WTC11 (cell line): Measurements from ENCODE around the gene TMEM94. TPM values are rescaled to one million over a fixed set of nuclear protein-coding genes. Genes with fewer than 3 reads are reported as not detected.
A peak's percentile ranks its signal among the peaks of the same experiment; 100 is the strongest.

Experiments
- ATAC-seq: fragments of 200-7000 bp; cut with Tn5 transposase; 2 replicates; pipeline ENCODE4 v1.10.0; 2021; ENCODE audit warnings: mild to moderate bottlenecking, moderate library complexity
- CTCF ChIA-PET: fragments of 300-600 bp; sonication (Branson Sonifier 250); formaldehyde crosslinking; loops from one replicate; lab custom pipeline; 2021; ENCODE audit warnings: antibody characterized with exemption; lab: Charles Lee
- POLR2A ChIA-PET: fragments of 350-600 bp; sonication (Branson Sonifier 250); formaldehyde crosslinking; loops from one replicate; lab custom pipeline; 2021; ENCODE audit warnings: antibody characterized with exemption; lab: Charles Lee
- DNase-seq: peaks from one replicate; pipeline ENCODE4 v3.0.0; 2021; ENCODE audit warnings: low spot score
- H3K27ac Mint-ChIP-seq: 2 replicates; pipeline ENCODE4 v1.8.0; 2021; ENCODE audit warnings: mixed read lengths
- H3K27me3 Mint-ChIP-seq: 2 replicates; pipeline ENCODE4 v1.8.0; 2021; ENCODE audit warnings: low read depth, mild to moderate bottlenecking, moderate library complexity, mixed read lengths
- H3K36me3 Mint-ChIP-seq: 2 replicates; pipeline ENCODE4 v1.8.0; 2021; ENCODE audit warnings: mixed read lengths
- H3K4me1 Mint-ChIP-seq: 2 replicates; pipeline ENCODE4 v1.8.0; 2022; ENCODE audit warnings: mixed read lengths
- H3K4me3 Mint-ChIP-seq: 2 replicates; pipeline ENCODE4 v1.8.0; 2021; ENCODE audit warnings: mild to moderate bottlenecking, moderate library complexity, mixed read lengths
- H3K9me3 Mint-ChIP-seq: 2 replicates; pipeline ENCODE4 v1.8.0; 2021; ENCODE audit warnings: mixed read lengths
- ARID4B ChIP-seq: sonication (generic); formaldehyde crosslinking; IDR thresholded peaks from 2 replicates; pipeline ENCODE4 v1.8.0; 2023; ENCODE audit warnings: missing genetic modification reagents, mild to moderate bottlenecking, borderline replicate concordance
- ATF3 ChIP-seq: sonication (generic); formaldehyde crosslinking; conservative IDR thresholded peaks from 2 replicates; pipeline ENCODE4 v1.8.1; 2022; ENCODE audit warnings: mild to moderate bottlenecking, missing genetic modification reagents
- E2F4 ChIP-seq: sonication (generic); formaldehyde crosslinking; IDR thresholded peaks from 2 replicates; pipeline ENCODE4 v1.8.1; 2022; ENCODE audit warnings: low read depth, mild to moderate bottlenecking, moderate library complexity, missing genetic modification reagents, borderline replicate concordance
- ESRRA ChIP-seq: sonication (generic); formaldehyde crosslinking; IDR thresholded peaks from 2 replicates; pipeline ENCODE4 v1.8.1; 2022; ENCODE audit warnings: mild to moderate bottlenecking, missing genetic modification reagents, borderline replicate concordance
- FOXK1 ChIP-seq: sonication (generic); formaldehyde crosslinking; IDR thresholded peaks from 2 replicates; pipeline ENCODE4 v1.8.0; 2022; ENCODE audit warnings: mild to moderate bottlenecking, moderate library complexity, missing genetic modification reagents
- GTF2I ChIP-seq: fragments of 250-450 bp; sonication (Bioruptor Pico); conservative IDR thresholded peaks from 2 replicates; pipeline ENCODE4 v1.4.0; 2021; ENCODE audit warnings: mild to moderate bottlenecking
- IRF2 ChIP-seq: sonication (generic); formaldehyde crosslinking; IDR thresholded peaks from 2 replicates; pipeline ENCODE4 v1.8.0; 2022; ENCODE audit warnings: low read depth, missing genetic modification reagents, borderline replicate concordance
- NFE2L1 ChIP-seq: sonication (generic); formaldehyde crosslinking; IDR thresholded peaks from 2 replicates; pipeline ENCODE4 v1.8.1; 2023; ENCODE audit warnings: missing genetic modification reagents
- NR1H2 ChIP-seq: sonication (generic); formaldehyde crosslinking; IDR thresholded peaks from 2 replicates; pipeline ENCODE4 v1.9.0; 2021; ENCODE audit warnings: mild to moderate bottlenecking, moderate library complexity, missing genetic modification reagents
- RELA ChIP-seq: sonication (generic); formaldehyde crosslinking; IDR thresholded peaks from 2 replicates; pipeline ENCODE4 v1.8.1; 2022; ENCODE audit warnings: missing genetic modification reagents, mild to moderate bottlenecking, borderline replicate concordance
- TP53 ChIP-seq: sonication (generic); formaldehyde crosslinking; IDR thresholded peaks from 2 replicates; pipeline ENCODE4 v1.8.1; 2023; ENCODE audit warnings: mild to moderate bottlenecking, missing genetic modification reagents
- ZNF138 ChIP-seq: sonication (generic); formaldehyde crosslinking; conservative IDR thresholded peaks from 2 replicates; pipeline ENCODE4 v1.8.1; 2022; ENCODE audit warnings: mild to moderate bottlenecking, moderate library complexity, missing genetic modification reagents
- ZNF219 ChIP-seq: sonication (generic); formaldehyde crosslinking; IDR thresholded peaks from 2 replicates; pipeline ENCODE4 v1.8.0; 2023; ENCODE audit warnings: missing genetic modification reagents, mild to moderate bottlenecking, borderline replicate concordance
- total RNA-seq: library from RNA; stranded (reverse); gene quantifications from 3 replicates; pipeline ENCODE4 v1.2.3, GENCODE V29; 2021
- TF ChIP-seq, protein P1 (sequence below): fragments of 250-450 bp; sonication (Bioruptor Pico); IDR thresholded peaks from 2 replicates; pipeline ENCODE4 v1.8.0; 2021; ENCODE audit warnings: mild to moderate bottlenecking
- TF ChIP-seq, protein P2 (sequence below): sonication (generic); formaldehyde crosslinking; IDR thresholded peaks from 2 replicates; pipeline ENCODE4 v1.8.0; 2022; ENCODE audit warnings: mild to moderate bottlenecking, missing genetic modification reagents
- TF ChIP-seq, protein P3 (sequence below): fragments of 250-450 bp; sonication (Bioruptor Pico); conservative IDR thresholded peaks from 2 replicates; pipeline ENCODE4 v1.9.0; 2021; ENCODE audit warnings: mild to moderate bottlenecking
- TF ChIP-seq, protein P4 (sequence below): sonication (generic); formaldehyde crosslinking; IDR thresholded peaks from 2 replicates; pipeline ENCODE4 v1.8.1; 2023; ENCODE audit warnings: mild to moderate bottlenecking, missing genetic modification reagents
- TF ChIP-seq, protein P5 (sequence below): sonication (generic); formaldehyde crosslinking; conservative IDR thresholded peaks from 2 replicates; pipeline ENCODE4 v1.8.1; 2023; ENCODE audit warnings: mild to moderate bottlenecking, low read depth, missing genetic modification reagents, moderate library complexity
- TF ChIP-seq, protein P6 (sequence below): sonication (generic); formaldehyde crosslinking; IDR thresholded peaks from 2 replicates; pipeline ENCODE4 v1.8.0; 2022; ENCODE audit warnings: mild to moderate bottlenecking, missing genetic modification reagents

The TMEM94 gene
- total RNA-seq, 1 experiment from 2014 or later: 76.9 TPM

DNA sequence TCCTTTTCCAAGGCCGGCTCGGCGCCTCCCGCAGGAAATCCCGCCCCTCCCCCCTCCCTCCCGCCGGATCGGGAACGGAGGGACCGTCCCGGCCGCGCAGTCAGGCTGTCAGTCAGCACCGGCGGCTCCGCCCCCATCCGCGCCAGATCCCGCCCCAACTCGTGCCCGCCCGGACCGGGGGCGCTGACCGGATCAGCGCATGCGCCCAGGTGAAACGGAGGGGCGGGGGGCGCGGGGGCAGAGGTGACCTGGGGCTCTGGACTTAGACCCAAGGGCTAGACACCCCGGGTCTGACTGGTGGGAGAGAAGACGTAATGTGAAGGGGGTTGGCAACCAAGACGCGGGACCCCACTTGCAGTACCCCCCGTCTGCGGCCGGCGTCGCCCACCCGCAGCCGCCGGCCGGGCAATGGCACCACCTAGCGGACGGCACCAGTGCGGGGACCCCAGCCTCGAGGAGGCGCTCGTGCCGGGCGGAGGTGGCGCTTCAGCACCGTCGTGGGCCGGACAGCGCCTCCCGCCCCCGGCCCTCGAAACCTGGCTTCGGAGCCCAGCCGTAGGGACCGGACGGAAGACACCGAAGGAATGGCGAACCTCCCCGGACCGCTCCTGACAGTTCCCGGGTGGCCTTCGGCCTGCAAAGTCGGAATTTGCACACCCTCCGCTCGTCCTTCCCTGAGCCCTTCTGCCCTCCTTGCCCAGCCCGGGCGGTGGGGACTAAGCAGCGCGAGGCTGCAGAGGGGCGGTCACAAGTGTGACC is 59.2 kb downstream of the TMEM94 start, which contains the start of gene CASKIN2:
Gene CASKIN2 (minus strand): TSS at position 42 of the 759 bp plus-strand sequence. CDS start 1,733 bp downstream, outside the sequence.
- peak within 1 kb of the TSS; percentile 80 for H3K4me3 Mint-ChIP-seq
- H3K9me3 Mint-ChIP-seq: no peaks in the 10 kb centered on the region
- peak; percentile 76 for ATAC-seq
- peaks cover 20% of the 10 kb centered on the region for H3K4me1 Mint-ChIP-seq
- H3K27ac Mint-ChIP-seq: no peak within 1 kb of the TSS
- H3K36me3 Mint-ChIP-seq: peaks cover 25% of the 10 kb centered on the region
- POLR2A ChIA-PET: interaction anchor here (1.1 to 1.4 kb wide), 2 partner anchors 9 to 34 kb away, joined by 3 to 5 read pairs; partner anchors contain the start of gene LLGL2
- no peaks in the 10 kb centered on the region for H3K27me3 Mint-ChIP-seq
- CTCF ChIA-PET: interaction anchor here (0.8 to 2.2 kb wide), 25 partner anchors 10 to 275 kb away, joined by 3 to 65 read pairs (median 6); partner anchors contain the start of genes GALK1, GGA3, LLGL2 and MIF4GD
- peak; percentile 98 for DNase-seq
- TF ChIP-seq GTF2I (CRISPR knock-in tag) (no peak), E2F4 (peak; percentile 41; the same call in 1 of the 2 replicates), NR1H2 (CRISPR knock-in tag) (peak; percentile 82; the same call in 1 of the 2 replicates), ZNF138 (CRISPR knock-in tag) (no peak), ATF3 (peak; percentile 72; the same call in 1 of the 2 replicates), TP53 (CRISPR knock-in tag) (peak; percentile 87; the same call in 1 of the 2 replicates), ARID4B (CRISPR knock-in tag) (peak; percentile 98), ESRRA (CRISPR knock-in tag) (peak; percentile 89), ZNF219 (0 out of 2 replicates have a peak, but pooled peaks have one; percentile 82), FOXK1 (CRISPR knock-in tag) (peak; percentile 90), IRF2 (CRISPR knock-in tag) (peak; percentile 68; the same call in 1 of the 2 replicates), NFE2L1 (CRISPR knock-in tag) (peak; percentile 74), RELA (CRISPR knock-in tag) (peak; percentile 87; the same call in 1 of the 2 replicates)
- TF ChIP-seq, protein P1, sequence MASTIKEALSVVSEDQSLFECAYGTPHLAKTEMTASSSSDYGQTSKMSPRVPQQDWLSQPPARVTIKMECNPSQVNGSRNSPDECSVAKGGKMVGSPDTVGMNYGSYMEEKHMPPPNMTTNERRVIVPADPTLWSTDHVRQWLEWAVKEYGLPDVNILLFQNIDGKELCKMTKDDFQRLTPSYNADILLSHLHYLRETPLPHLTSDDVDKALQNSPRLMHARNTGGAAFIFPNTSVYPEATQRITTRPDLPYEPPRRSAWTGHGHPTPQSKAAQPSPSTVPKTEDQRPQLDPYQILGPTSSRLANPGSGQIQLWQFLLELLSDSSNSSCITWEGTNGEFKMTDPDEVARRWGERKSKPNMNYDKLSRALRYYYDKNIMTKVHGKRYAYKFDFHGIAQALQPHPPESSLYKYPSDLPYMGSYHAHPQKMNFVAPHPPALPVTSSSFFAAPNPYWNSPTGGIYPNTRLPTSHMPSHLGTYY (CRISPR knock-in tag): no peak
- TF ChIP-seq, protein P2, sequence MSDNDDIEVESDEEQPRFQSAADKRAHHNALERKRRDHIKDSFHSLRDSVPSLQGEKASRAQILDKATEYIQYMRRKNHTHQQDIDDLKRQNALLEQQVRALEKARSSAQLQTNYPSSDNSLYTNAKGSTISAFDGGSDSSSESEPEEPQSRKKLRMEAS: peak; percentile 88
- TF ChIP-seq, protein P3, sequence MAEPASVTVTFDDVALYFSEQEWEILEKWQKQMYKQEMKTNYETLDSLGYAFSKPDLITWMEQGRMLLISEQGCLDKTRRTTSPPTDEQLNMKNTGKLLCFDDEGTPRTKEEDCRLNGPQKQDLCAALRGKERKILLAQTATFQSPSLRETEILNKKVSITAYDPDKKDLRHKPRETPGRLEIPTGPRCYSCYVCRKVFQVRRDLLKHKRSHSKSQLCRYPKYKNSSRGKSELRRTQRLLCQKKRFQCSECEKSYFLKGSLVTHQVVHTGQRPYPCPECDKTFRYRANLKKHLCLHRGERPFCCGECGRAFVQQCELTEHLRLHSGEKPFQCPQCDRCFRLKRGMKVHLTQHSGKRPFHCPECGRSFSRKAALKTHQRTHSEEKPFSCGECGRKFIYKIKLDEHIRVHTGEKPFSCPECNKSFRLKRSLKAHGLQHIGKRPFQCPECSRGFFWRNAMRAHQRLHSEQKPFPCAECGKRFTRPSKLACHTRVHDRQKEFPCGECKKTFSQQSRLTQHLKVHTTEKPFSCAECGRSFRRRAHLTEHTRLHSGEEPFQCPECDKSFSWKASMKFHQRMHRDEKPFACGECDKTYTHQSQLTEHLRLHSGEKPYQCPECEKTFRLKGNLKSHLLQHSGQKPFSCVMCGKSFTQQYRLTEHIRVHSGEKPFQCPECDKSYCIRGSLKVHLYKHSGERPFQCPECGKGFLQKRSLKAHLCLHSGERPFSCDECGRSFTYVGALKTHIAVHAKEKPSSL (CRISPR knock-in tag): no peak
- TF ChIP-seq, protein P4, sequence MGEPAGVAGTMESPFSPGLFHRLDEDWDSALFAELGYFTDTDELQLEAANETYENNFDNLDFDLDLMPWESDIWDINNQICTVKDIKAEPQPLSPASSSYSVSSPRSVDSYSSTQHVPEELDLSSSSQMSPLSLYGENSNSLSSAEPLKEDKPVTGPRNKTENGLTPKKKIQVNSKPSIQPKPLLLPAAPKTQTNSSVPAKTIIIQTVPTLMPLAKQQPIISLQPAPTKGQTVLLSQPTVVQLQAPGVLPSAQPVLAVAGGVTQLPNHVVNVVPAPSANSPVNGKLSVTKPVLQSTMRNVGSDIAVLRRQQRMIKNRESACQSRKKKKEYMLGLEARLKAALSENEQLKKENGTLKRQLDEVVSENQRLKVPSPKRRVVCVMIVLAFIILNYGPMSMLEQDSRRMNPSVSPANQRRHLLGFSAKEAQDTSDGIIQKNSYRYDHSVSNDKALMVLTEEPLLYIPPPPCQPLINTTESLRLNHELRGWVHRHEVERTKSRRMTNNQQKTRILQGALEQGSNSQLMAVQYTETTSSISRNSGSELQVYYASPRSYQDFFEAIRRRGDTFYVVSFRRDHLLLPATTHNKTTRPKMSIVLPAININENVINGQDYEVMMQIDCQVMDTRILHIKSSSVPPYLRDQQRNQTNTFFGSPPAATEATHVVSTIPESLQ (CRISPR knock-in tag): peak; percentile 75
- TF ChIP-seq, protein P5, sequence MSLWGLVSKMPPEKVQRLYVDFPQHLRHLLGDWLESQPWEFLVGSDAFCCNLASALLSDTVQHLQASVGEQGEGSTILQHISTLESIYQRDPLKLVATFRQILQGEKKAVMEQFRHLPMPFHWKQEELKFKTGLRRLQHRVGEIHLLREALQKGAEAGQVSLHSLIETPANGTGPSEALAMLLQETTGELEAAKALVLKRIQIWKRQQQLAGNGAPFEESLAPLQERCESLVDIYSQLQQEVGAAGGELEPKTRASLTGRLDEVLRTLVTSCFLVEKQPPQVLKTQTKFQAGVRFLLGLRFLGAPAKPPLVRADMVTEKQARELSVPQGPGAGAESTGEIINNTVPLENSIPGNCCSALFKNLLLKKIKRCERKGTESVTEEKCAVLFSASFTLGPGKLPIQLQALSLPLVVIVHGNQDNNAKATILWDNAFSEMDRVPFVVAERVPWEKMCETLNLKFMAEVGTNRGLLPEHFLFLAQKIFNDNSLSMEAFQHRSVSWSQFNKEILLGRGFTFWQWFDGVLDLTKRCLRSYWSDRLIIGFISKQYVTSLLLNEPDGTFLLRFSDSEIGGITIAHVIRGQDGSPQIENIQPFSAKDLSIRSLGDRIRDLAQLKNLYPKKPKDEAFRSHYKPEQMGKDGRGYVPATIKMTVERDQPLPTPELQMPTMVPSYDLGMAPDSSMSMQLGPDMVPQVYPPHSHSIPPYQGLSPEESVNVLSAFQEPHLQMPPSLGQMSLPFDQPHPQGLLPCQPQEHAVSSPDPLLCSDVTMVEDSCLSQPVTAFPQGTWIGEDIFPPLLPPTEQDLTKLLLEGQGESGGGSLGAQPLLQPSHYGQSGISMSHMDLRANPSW (CRISPR knock-in tag): 0 out of 2 replicates have a peak, but pooled peaks have one; percentile 5
- TF ChIP-seq, protein P6, sequence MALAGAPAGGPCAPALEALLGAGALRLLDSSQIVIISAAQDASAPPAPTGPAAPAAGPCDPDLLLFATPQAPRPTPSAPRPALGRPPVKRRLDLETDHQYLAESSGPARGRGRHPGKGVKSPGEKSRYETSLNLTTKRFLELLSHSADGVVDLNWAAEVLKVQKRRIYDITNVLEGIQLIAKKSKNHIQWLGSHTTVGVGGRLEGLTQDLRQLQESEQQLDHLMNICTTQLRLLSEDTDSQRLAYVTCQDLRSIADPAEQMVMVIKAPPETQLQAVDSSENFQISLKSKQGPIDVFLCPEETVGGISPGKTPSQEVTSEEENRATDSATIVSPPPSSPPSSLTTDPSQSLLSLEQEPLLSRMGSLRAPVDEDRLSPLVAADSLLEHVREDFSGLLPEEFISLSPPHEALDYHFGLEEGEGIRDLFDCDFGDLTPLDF (CRISPR knock-in tag): 0 out of 2 replicates have a peak, but pooled peaks have one; percentile 51
